ENCODE data around the gene SLX4IP.
A peak's percentile ranks its signal among the peaks of the same experiment; 100 is the strongest.

The SLX4IP gene

GRCh38 chr20:10428008-10428407, 7.1 kb upstream of the SLX4IP start:
- DNase-seq (ENCODE audit: low read depth) = no peak

GRCh38 chr20:10429443-10429981, 5.6 kb upstream of the SLX4IP start:
- DNase-seq (ENCODE audit: low read depth) = no peak

- no peak for DNase-seq (ENCODE audit: low read depth)
Observed at GRCh38 chr20:10430000-10430466, 5.1 kb upstream of the SLX4IP start.

- no peak for DNase-seq (ENCODE audit: low read depth)
Observed at GRCh38 chr20:10430704-10431103, 4.4 kb upstream of the SLX4IP start.

GRCh38 chr20:10432079-10432478, 3.0 kb upstream of the SLX4IP start:
- no peak for DNase-seq (ENCODE audit: low read depth)

- no peak for DNase-seq (ENCODE audit: low read depth)
Observed at GRCh38 chr20:10433014-10433622, 2.0 kb upstream of the SLX4IP start.

- peak; percentile 81 for DNase-seq (ENCODE audit: low read depth)
Observed at GRCh38 chr20:10433623-10434466, 1.3 kb upstream of the SLX4IP start, which contains the start of gene MKKS. Gene MKKS (minus strand): TSS chr20:10434222. CDS start chr20:10413514, 20,708 bp downstream.

- peak; percentile 66 for DNase-seq (ENCODE audit: low read depth)
Observed at GRCh38 chr20:10434467-10434831, 656 bp upstream of the SLX4IP start.

GRCh38 chr20:10436053-10436699, 1.1 kb downstream of the SLX4IP start:
- no peak for DNase-seq (ENCODE audit: low read depth)

GRCh38 chr20:10438217-10438616, 3.1 kb downstream of the SLX4IP start:
- DNase-seq (ENCODE audit: low read depth) = no peak

GRCh38 chr20:10443936-10444335, 8.8 kb downstream of the SLX4IP start:
- DNase-seq (ENCODE audit: low read depth) = no peak

- no peak for DNase-seq (ENCODE audit: low read depth)
Observed at GRCh38 chr20:10445758-10446157, 10.7 kb downstream of the SLX4IP start.

GRCh38 chr20:10447028-10447427, 11.9 kb downstream of the SLX4IP start:
- peak; percentile 23 for DNase-seq (ENCODE audit: low read depth)

- no peak for DNase-seq (ENCODE audit: low read depth)
Observed at GRCh38 chr20:10448270-10449156, 13.4 kb downstream of the SLX4IP start.

- DNase-seq (ENCODE audit: low read depth) = no peak
Observed at GRCh38 chr20:10449270-10449669, 14.2 kb downstream of the SLX4IP start.

- no peak for DNase-seq (ENCODE audit: low read depth)
Observed at GRCh38 chr20:10453241-10453640, 18.1 kb downstream of the SLX4IP start.

- DNase-seq (ENCODE audit: low read depth) = no peak
Observed at GRCh38 chr20:10454151-10454750, 19.1 kb downstream of the SLX4IP start.

GRCh38 chr20:10461495-10461894, 26.4 kb downstream of the SLX4IP start:
- no peak for DNase-seq (ENCODE audit: low read depth)

- no peak for DNase-seq (ENCODE audit: low read depth)
Observed at GRCh38 chr20:10462516-10462915, 27.4 kb downstream of the SLX4IP start.

- no peak for DNase-seq (ENCODE audit: low read depth)
Observed at GRCh38 chr20:10463622-10464021, 28.5 kb downstream of the SLX4IP start.

- no peak for DNase-seq (ENCODE audit: low read depth)
Observed at GRCh38 chr20:10465135-10465534, 30.0 kb downstream of the SLX4IP start.

Measured in T follicular helper cell (primary cell).